GM19023 (cell line): ENCODE data around the gene DOCK9.

Experiments
- ATAC-seq: cut with Tn5 transposase; IDR thresholded peaks from one replicate; pipeline ENCODE4 v1.9.1; 2021; ENCODE audit warnings: mild to moderate bottlenecking, moderate library complexity; ENCODE audit not compliant: unreplicated experiment

The DOCK9 gene

DNA sequence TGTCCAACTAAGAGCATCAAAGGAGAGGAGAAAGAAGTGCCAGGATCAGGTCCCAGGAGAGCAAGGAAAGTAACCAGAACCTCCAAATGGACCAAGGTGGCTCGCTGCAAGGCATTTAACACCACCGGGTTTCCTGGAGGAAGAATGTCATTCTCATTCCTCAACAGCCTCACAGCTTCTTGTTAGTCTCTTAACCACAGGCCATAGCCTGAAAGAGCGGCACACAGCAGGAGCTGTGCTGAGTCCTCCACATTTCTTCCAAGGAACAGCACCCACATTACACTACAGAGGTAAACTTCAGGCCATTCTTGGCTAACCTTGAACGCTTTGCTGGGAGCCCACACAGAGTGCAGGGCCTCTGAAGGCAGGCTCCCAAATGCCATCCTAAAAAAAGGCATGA lies 23.6 kb downstream of the DOCK9 start:
- no peak for ATAC-seq

DNA sequence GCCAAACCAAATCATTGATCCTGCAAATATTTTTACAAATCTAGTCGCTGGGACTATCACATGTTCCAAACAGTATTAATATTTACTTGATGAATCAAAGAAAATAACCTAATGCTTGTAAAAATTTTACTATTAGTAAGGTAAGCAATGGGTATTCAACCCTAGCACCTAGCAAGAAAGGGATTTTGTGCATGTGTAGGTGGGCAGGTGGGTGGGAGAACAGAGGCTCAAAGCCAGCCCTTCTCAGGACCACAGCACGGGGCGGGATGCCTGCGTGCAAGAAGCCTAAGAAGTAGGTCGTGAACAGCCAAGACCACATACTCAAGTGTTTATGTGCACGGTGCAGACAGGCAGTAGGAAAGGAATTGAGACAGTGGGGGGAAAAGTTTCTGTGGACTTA lies 26.6 kb downstream of the DOCK9 start:
- ATAC-seq, result no peak

- no peak for ATAC-seq
Observed at GRCh38 chr13:98950705-98951104, 27.2 kb downstream of the DOCK9 start.

- ATAC-seq, result no peak
Observed at GRCh38 chr13:98947925-98948324, 29.9 kb downstream of the DOCK9 start.

DNA sequence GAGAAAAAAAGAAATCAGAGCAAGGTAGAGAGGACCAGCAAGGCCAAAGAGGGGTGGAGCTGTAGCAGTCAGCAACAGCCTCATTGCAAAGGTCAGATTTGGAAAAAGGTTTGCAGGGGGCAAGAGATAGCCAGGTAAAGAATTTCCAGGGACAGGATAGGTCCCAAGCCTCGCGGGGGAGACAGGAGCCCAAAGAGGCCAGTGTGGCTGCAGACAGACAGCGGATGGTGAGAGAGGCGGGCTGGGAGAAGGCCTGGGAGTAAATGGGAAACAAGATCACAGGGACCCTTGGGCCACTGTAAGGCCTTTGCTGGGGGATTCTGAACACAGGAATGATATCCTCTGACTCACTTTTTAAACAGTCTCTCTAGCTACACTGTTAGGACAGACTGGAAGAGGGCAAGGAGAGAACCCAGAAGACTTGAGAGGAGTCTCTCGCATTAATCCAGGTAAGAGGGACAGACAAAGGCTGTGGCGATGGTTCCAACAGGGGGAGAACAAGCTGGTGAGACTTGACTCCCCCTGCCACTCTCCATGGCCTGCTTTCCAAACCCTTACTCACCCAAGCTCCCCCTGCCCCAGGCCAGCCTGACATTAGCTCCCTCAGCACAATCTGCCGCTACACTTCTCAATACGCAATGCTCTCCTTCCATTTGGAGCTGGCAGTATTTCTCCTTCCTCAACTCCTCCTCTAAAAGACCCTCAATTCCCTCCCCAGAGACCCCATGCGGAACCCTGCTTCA lies 31.8 kb downstream of the DOCK9 start:
- no peak for ATAC-seq

GRCh38 chr13:98944336-98944735 lies 33.5 kb downstream of the DOCK9 start:
- no peak for ATAC-seq

- ATAC-seq, result no peak
Observed at GRCh38 chr13:98942997-98943396, 34.9 kb downstream of the DOCK9 start.

GRCh38 chr13:98942485-98942884 lies 35.4 kb downstream of the DOCK9 start:
- no peak for ATAC-seq

DNA sequence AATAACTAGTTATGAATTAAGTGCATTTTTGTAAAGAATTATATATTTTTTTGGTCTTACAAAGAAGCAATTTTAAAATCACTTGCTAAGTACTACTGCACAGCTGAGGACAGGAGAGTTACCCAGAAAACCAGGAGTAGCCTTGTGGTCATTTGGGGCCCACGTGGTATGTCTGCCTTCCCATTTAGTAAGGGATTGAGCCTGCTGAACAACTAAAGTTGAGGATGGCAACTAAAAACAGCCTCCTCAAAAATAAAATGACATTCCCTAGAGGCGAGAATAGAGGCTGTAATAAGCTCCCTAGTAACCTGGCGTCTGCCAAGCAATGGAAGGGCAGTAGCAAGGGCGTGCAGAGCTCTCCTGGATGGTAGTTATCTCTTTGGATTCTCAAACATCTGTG lies 36.3 kb downstream of the DOCK9 start:
- ATAC-seq, result no peak

DNA sequence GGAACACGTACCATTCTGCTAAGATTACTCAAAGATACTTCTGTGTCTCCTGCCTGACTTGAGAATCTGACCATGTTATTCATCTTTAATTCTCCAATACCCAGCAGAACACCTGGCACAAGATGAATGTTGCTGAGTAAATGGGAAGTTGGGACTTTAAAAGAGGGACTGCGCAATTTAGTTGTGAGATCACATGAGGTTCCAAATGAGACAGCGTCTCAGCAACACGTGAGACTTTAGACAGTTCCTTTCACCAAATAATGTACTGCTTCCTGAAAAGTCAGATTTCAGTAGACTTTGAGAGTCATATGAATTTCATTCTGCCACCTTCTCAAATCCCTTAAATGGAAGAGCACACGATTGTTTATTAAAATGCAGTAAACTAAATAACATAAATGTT lies 36.7 kb downstream of the DOCK9 start:
- ATAC-seq, result no peak

GRCh38 chr13:98940325-98941001 lies 37.4 kb downstream of the DOCK9 start:
- no peak for ATAC-seq

DNA sequence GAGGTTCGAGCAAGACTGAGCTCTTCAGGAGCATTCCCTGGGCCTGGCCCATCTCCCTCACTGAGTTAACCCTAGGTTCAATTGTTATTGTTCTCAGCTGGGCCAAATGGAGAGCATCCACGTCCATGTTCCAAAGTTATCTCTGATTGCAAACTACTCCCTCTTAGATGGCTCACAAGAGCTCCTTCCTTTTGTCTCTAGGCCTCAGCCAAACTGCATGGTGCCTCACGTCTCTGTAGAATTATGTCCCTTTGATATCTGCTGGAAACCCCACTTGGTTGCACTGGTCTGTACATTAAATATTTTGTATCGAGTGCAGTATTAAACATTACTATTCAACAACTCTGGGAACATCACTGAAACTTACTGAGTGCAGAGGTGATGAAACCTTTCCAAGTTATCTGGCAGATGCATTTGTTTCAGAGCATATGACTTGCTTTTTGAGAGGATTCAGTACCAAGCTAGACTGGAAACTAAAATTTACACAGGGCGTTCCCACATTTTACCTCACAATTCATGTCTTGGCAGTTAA lies 38.1 kb downstream of the DOCK9 start:
- no peak for ATAC-seq

- no peak for ATAC-seq
Observed at GRCh38 chr13:98938801-98939200, 39.1 kb downstream of the DOCK9 start.

DNA sequence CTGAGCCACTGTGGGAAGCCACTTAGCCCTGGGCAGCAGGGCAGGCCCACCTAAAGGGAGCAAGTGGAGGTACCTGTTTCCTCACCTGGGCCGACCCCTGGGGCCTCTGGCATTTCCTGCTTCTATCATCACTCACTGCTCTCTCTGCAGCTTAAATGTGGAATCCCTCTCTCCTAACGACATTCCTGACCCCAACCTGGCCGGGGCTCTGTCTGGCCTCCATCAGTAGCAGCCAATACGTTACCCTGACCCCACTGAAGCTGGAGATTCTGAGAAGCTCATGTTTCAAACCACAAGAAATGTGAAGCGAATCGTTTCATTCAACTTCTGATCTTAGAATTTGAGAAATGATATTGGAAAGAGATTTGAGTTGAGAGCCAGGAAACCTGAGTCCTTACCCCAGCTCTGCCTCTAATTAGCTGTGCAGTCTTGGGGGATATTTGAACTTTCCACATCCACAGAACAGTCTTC lies 39.9 kb downstream of the DOCK9 start:
- no peak for ATAC-seq

DNA sequence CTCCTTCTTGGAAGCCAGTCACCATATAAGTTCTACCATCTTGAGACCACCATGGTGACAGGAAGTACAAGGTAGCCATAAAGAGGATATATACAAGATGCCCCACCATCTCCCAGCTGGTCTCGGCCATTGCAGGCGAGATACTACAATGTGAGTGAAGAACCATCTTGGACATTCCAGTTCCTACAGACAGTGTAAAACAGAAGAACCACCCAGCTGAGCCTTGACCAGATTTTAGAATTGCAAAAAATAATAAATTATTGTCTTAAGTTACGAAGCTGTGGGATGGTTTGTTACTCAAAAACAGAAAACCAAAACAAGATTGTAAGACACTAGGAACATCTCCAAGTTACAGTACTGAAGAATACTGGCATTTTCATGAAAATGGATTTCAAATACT lies 43.6 kb downstream of the DOCK9 start:
- no peak for ATAC-seq

GRCh38 chr13:98930151-98930591 lies 47.7 kb downstream of the DOCK9 start:
- ATAC-seq, result no peak

DNA sequence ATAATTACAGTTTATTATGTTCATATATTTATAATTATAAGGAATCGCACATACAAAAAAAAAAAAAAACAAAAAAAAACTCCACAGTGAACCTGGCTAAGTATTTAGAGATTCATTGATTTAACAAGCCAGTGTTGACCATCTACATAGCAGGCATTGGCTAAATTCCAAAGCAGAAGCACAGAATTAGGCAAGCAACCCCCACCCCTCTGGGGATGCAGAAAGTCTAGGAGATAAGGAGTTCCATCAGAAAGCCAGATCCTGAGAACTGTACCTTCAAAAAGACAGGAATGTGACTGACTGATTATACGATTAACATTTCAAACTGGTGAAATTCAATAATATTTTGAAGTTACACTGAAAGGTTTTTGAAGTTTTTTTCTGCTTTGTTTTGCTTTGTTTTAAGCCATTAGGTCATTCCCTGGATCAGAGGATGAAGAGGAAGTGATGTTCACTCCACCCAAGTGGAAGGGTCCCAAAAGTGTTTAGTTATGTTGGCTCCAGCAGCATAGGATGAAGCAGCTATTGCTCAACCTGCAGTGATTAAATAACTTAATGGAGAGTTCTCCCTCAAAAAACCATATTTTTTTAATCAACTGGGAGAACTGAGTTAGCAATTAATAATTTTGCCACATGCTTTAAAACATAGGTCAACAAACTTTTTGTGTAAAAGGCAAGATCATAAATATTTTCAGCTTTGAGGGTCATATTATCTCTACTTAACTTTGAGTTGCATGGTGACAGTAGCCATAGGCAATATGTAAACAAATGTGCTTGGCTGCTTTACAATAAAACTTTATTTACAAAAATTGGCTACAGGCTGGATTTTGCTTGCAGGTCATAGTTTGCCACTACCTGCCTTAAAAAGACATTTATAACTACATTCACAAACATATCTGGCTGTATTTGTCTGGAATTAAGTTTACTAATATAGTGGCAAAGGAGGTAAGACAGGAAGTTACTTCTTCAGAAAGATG lies 49.6 kb downstream of the DOCK9 start:
- no peak for ATAC-seq

DNA sequence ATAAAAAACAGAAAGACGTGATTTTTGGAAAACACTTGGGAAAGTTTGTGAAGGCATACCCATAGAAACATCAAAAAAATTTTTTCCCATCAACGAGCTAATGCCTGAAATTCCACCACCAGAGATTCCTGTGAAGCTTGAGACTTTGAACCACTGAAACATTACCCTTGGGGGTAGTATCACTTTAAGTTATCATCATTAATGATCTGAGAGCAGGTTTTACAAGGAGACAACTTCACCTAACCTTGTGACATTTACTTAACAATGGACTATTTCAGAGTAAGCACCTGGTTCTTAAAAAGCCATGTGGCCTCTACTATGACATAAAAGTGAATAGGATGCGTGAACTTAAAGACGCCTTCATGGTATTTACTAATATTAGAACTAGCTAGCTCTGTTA lies 51.9 kb downstream of the DOCK9 start:
- ATAC-seq, result no peak

GRCh38 chr13:98923641-98924397 lies 54.0 kb downstream of the DOCK9 start:
- ATAC-seq, result no peak

DNA sequence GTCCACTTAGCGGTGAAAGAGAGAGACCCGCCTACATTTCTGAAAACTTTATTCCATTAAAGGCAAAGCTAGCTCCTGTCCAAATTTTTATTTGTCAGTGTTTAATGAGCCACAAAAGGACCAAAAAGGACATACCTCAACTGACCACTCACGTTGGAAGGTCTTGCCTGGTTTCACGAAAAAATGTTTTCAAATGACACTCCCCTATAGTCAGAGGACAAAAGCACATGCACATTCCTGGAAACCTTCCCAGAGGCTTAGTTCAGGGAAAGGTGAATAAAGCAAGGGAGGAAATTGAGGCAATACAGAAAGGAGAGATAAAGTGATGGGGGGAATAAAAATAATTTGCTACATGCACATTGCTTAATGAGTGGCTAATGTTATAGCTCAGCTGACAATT lies 55.6 kb downstream of the DOCK9 start:
- no peak for ATAC-seq
